Fibroblast of lung (primary cell): ENCODE results near the gene ARHGAP6. TPM values are rescaled to one million over a fixed set of nuclear protein-coding genes. Genes with fewer than 3 reads are reported as not detected.

Experiments
- DNase-seq, 2 donors: peaks; one replicate each; pipeline versions ENCODE4 v3.0.0 to v3.0.0-alpha.2; 2010; ENCODE audit warnings: low read depth in 2 of 2
- H2AFZ ChIP-seq: 2 replicates; pipeline ENCODE4 v1.5.1; 2012; ENCODE audit warnings: low read length, control low read depth, inconsistent platforms
- H3K27ac ChIP-seq: 2 replicates; pipeline ENCODE4 v1.5.1; 2011; ENCODE audit warnings: low read length, control low read depth; ENCODE audit not compliant: insufficient read depth
- H3K27me3 ChIP-seq: 2 replicates; pipeline ENCODE4 v1.5.1; 2011; ENCODE audit warnings: mild to moderate bottlenecking, low read length; ENCODE audit not compliant: control insufficient read depth, insufficient read depth
- H3K36me3 ChIP-seq: 2 replicates; pipeline ENCODE4 v1.5.1; 2011; ENCODE audit warnings: low read length; ENCODE audit not compliant: control insufficient read depth, insufficient read depth
- H3K4me1 ChIP-seq: 2 replicates; pipeline ENCODE4 v1.5.1; 2011; ENCODE audit warnings: low read length; ENCODE audit not compliant: control insufficient read depth, insufficient read depth; ENCODE audit errors: extremely low read depth
- H3K4me2 ChIP-seq: 2 replicates; pipeline ENCODE4 v1.5.1; 2011; ENCODE audit warnings: low read length, control low read depth; ENCODE audit not compliant: insufficient read depth; ENCODE audit errors: extremely low read depth
- H3K4me3 ChIP-seq, 4 experiments: fragments of 200-600 bp in 1 of 4; sonication (generic) in 1 of 4; replicated peaks in 1 of 4; 2 replicates each; pipeline ENCODE4 v1.5.1; 2011 to 2016; ENCODE audit warnings: low read length in 4 of 4, low read depth in 3 of 4, mild to moderate bottlenecking in 3 of 4, control low read depth in 2 of 4, inconsistent platforms in 1 of 4, mixed read lengths in 1 of 4; ENCODE audit not compliant: insufficient read depth in 1 of 4; ENCODE audit errors: control extremely low read depth in 1 of 4
- H3K79me2 ChIP-seq: 2 replicates; pipeline ENCODE4 v1.5.1; 2012; ENCODE audit warnings: mild to moderate bottlenecking, low read length, inconsistent platforms; ENCODE audit not compliant: control insufficient read depth, insufficient read depth
- H3K9ac ChIP-seq: 2 replicates; pipeline ENCODE4 v1.5.1; 2011; ENCODE audit warnings: mild to moderate bottlenecking, low read length, control low read depth; ENCODE audit not compliant: insufficient read depth
- H3K9me3 ChIP-seq: 2 replicates; pipeline ENCODE4 v1.5.1; 2012; ENCODE audit warnings: low read depth, low read length; ENCODE audit not compliant: control insufficient read depth, insufficient read depth
- H4K20me1 ChIP-seq: 2 replicates; pipeline ENCODE4 v1.5.1; 2011; ENCODE audit warnings: low read length; ENCODE audit not compliant: control insufficient read depth, insufficient read depth; ENCODE audit errors: extremely low read depth
- CTCF ChIP-seq, 2 donors: IDR thresholded peaks in 1 of 2; conservative IDR thresholded peaks in 1 of 2; 1 replicate in 1 of 2; 2 replicates in 1 of 2; pipeline ENCODE4 v1.5.1; 2011 to 2012; ENCODE audit warnings: low read length in 2 of 2, control low read depth in 1 of 2, inconsistent platforms in 1 of 2, low read depth in 1 of 2, mild to moderate bottlenecking in 1 of 2
- EZH2 ChIP-seq: IDR thresholded peaks from 2 replicates; pipeline ENCODE4 v1.5.1; 2012; ENCODE audit warnings: low read length, control low read depth, mild to moderate bottlenecking; ENCODE audit errors: missing control alignments
- polyA plus RNA-seq, 2 donors: library from polyadenylated mRNA; depleted of rRNA in 1 of 2; stranded (reverse) in 1 of 2; unstranded in 1 of 2; fragments of >200 nt; gene quantifications; 2 replicates each; pipeline ENCODE4 v1.2.1, GENCODE V29; 2011 to 2012; ENCODE audit warnings: missing spikeins in 1 of 2
- total RNA-seq: library from RNA; depleted of rRNA; stranded (reverse); fragments of >200 nt; gene quantifications from 2 replicates; pipeline ENCODE4 v1.2.1, GENCODE V29; 2014

The ARHGAP6 gene
- total and polyA plus RNA-seq, 2 donors (not counting 1 experiment from before 2014, with no cell fraction given) = 5.9 to 11.7 TPM

GRCh38 chrX:11591723-11592346, 73.9 kb downstream of the ARHGAP6 start:
- no peaks in the 10 kb centered on the region for H3K4me1 ChIP-seq
- no peak overlapping the region for H3K4me2 ChIP-seq
- H3K4me3 ChIP-seq = no peak overlapping the region
- no peak overlapping the region for H2AFZ ChIP-seq
- no peaks in the 10 kb centered on the region for H3K27me3 ChIP-seq
- TF ChIP-seq CTCF (conservative IDR thresholded peaks at IDR 0.05 in 1 of 2, IDR thresholded peaks at IDR 0.05 in 1 of 2; ENCODE audit: low read depth in 1 of 2, low read length in 2 of 2) (no peak), EZH2 (no peak)
- no peaks in the 10 kb centered on the region for H4K20me1 ChIP-seq
- DNase-seq = no peak
- H3K27ac ChIP-seq = no peak overlapping the region
- no peaks in the 10 kb centered on the region for H3K9me3 ChIP-seq
- no peaks in the 10 kb centered on the region for H3K36me3 ChIP-seq
- H3K79me2 ChIP-seq = no peaks in the 10 kb centered on the region
- no peak overlapping the region for H3K9ac ChIP-seq

- Histone ChIP-seq H3K36me3 (no peaks in the 10 kb centered on the region), H3K9ac (no peak overlapping the region), H2AFZ (no peak overlapping the region), H3K79me2 (no peaks in the 10 kb centered on the region), H3K27ac (no peak overlapping the region), H3K4me1 (no peaks in the 10 kb centered on the region), H3K9me3 (no peaks in the 10 kb centered on the region), H3K27me3 (no peaks in the 10 kb centered on the region), H3K4me3 (no peak overlapping the region), H3K4me2 (no peak overlapping the region), H4K20me1 (no peaks in the 10 kb centered on the region)
- DNase-seq = peak in 1 of 2 donors; percentile 16
- TF ChIP-seq EZH2 (no peak), CTCF (conservative IDR thresholded peaks at IDR 0.05 in 1 of 2, IDR thresholded peaks at IDR 0.05 in 1 of 2; ENCODE audit: low read depth in 1 of 2, low read length in 2 of 2) (no peak)
Observed at GRCh38 chrX:11589641-11590040, 76.1 kb downstream of the ARHGAP6 start.

GRCh38 chrX:11588097-11588496, 77.6 kb downstream of the ARHGAP6 start:
- Histone ChIP-seq H3K79me2 (no peaks in the 10 kb centered on the region), H3K9ac (no peak overlapping the region)

More at GRCh38 chrX:11588097-11588496, 77.6 kb downstream of the ARHGAP6 start:
- Histone ChIP-seq H3K36me3 (no peaks in the 10 kb centered on the region), H4K20me1 (no peaks in the 10 kb centered on the region), H3K27ac (no peak overlapping the region), H3K27me3 (no peaks in the 10 kb centered on the region), H3K4me3 (no peak overlapping the region), H2AFZ (no peak overlapping the region), H3K9me3 (no peaks in the 10 kb centered on the region), H3K4me2 (no peak overlapping the region), H3K4me1 (no peaks in the 10 kb centered on the region)
- no peak for DNase-seq
- TF ChIP-seq EZH2 = no peak
- TF ChIP-seq CTCF (conservative IDR thresholded peaks at IDR 0.05 in 1 of 2, IDR thresholded peaks at IDR 0.05 in 1 of 2; ENCODE audit: low read depth in 1 of 2, low read length in 2 of 2) = no peak
